ENCODE results near the gene KANSL1. TPM values are rescaled to one million over a fixed set of nuclear protein-coding genes. Genes with fewer than 3 reads are reported as not detected.

Gene KANSL1
- total and polyA plus RNA-seq, 2 of the 4 experiments (the other 2 are of a cell fraction): 19.1 to 49.6 TPM

GRCh38 chr17:46088595-46088994 is 104.6 kb downstream of the KANSL1 start:
- no peak overlapping the region for H2AFZ ChIP-seq (replicated peaks; ENCODE audit: low read length, poor library complexity)
- no peak overlapping the region for H2BK120ac ChIP-seq (ENCODE audit: low read depth, low read length)
- peaks cover 13% of the 10 kb centered on the region for H3K36me3 ChIP-seq (ENCODE audit: control insufficient read depth, insufficient read depth, low read length)
- no peak overlapping the region for H4K8ac ChIP-seq (ENCODE audit: low read depth in 2 of 2, low read length in 2 of 2)
- ChIA-PET POLR2A (ENCODE audit: unreplicated experiment) (no interaction called here), CTCF (no interaction called here)
- H4K20me1 ChIP-seq (ENCODE audit: insufficient read depth, low read length): peaks cover 53% of the 10 kb centered on the region
- no peak overlapping the region for H2AK5ac ChIP-seq (ENCODE audit: low read depth, low read length)
- H3K27ac ChIP-seq (ENCODE audit: insufficient read depth, low read length): no peak overlapping the region
- H2BK5ac ChIP-seq (ENCODE audit: low read depth, low read length, poor library complexity, severe bottlenecking): no peak overlapping the region
- no peak overlapping the region for H3K9ac ChIP-seq (ENCODE audit: low read depth, low read length)
- H3K9me1 ChIP-seq (ENCODE audit: insufficient read depth, low read length): peaks cover 9% of the 10 kb centered on the region
- H3K23ac ChIP-seq (ENCODE audit: low read depth, low read length): no peak overlapping the region
- no peak overlapping the region for H3K18ac ChIP-seq (ENCODE audit: low read depth, low read length)
- no peak overlapping the region for H4K5ac ChIP-seq (ENCODE audit: low read depth, low read length)
- no peak overlapping the region for H2AK9ac ChIP-seq (replicated peaks; ENCODE audit: low read depth, low read length, poor library complexity)
- H3K9me3 ChIP-seq (ENCODE audit: control insufficient read depth, insufficient read depth, low read length): no peaks in the 10 kb centered on the region
- no peak overlapping the region for H2BK20ac ChIP-seq (ENCODE audit: low read depth, low read length)
- DNase-seq: no peak
- TF ChIP-seq USF2 (IDR thresholded peaks at IDR 0.05; ENCODE audit: low read depth, low read length): no peak
- TF ChIP-seq MXI1 (IDR thresholded peaks at IDR 0.05; ENCODE audit: borderline replicate concordance, low read depth, low read length): no peak
- TF ChIP-seq RFX5 (IDR thresholded peaks at IDR 0.05; ENCODE audit: low read depth, low read length): no peak
- TF ChIP-seq FOS (IDR thresholded peaks at IDR 0.05; ENCODE audit: low read depth, low read length): no peak
- no peak for TF ChIP-seq POLR2A (IDR thresholded peaks at IDR 0.05; ENCODE audit: low read depth, low read length)
- TF ChIP-seq MAZ (IDR thresholded peaks at IDR 0.05; ENCODE audit: borderline replicate concordance, low read depth, low read length): no peak
- no peak for TF ChIP-seq RAD21 (IDR thresholded peaks at IDR 0.05; ENCODE audit: low read length)
- TF ChIP-seq NFE2L2 (IDR thresholded peaks at IDR 0.05; ENCODE audit: low read depth, low read length): no peak
- no peak for TF ChIP-seq RCOR1 (IDR thresholded peaks at IDR 0.05; ENCODE audit: insufficient replicate concordance, low read length)
- no peak for TF ChIP-seq CTCF (conservative IDR thresholded peaks at IDR 0.05; ENCODE audit: low read depth, low read length)
- no peak for TF ChIP-seq SMC3 (IDR thresholded peaks at IDR 0.05; ENCODE audit: low read depth, low read length)
- no peak for TF ChIP-seq CHD1 (IDR thresholded peaks at IDR 0.05; ENCODE audit: low read depth, low read length)
- no peak for TF ChIP-seq BHLHE40 (IDR thresholded peaks at IDR 0.05; ENCODE audit: low read depth, low read length)
- TF ChIP-seq ELK1 (IDR thresholded peaks at IDR 0.05; ENCODE audit: borderline replicate concordance, low read depth, low read length): no peak
- no peak for TF ChIP-seq CEBPB (IDR thresholded peaks at IDR 0.05; ENCODE audit: low read depth, low read length)
- BruUV-seq (replicated peaks): no TSS peak
- dilution Hi-C loops (cut with HindIII; ENCODE audit: low sequenced_read_pairs, unreplicated experiment) (no loop called here), intact Hi-C loops (cut with micrococcal nuclease) (no loop called here), in situ Hi-C loops (cut with MboI; ENCODE audit: low sequenced_read_pairs) (no loop called here)
- no peaks in the 10 kb centered on the region for H3K4me1 ChIP-seq (ENCODE audit: control insufficient read depth, insufficient read depth, low read length)
- no peak overlapping the region for H4K91ac ChIP-seq (ENCODE audit: insufficient read depth, low read depth, low read length)
- ATAC-seq (ENCODE audit: low read depth): no peak
- no peak overlapping the region for H3K14ac ChIP-seq (replicated peaks; ENCODE audit: low read depth, low read length)
- no peak overlapping the region for H2BK15ac ChIP-seq (ENCODE audit: low read depth, low read length)
- no peak overlapping the region for H3K4me3 ChIP-seq (ENCODE audit: insufficient read depth, low read depth, low read length)
- H3K56ac ChIP-seq (ENCODE audit: extremely low read depth, insufficient read depth, low read length): no peak overlapping the region
- H3K4ac ChIP-seq (ENCODE audit: low read depth, low read length): no peak overlapping the region
- H3K27me3 ChIP-seq (ENCODE audit: control insufficient read depth, insufficient read depth, low read length): no peaks in the 10 kb centered on the region
- H3K79me1 ChIP-seq (ENCODE audit: low read depth in 1 of 2, low read length in 2 of 2): peaks cover 40 to 80% of the 10 kb centered on the region in 2 experiments; a peak in 3 of 4 replicates
- no peak overlapping the region for H3K4me2 ChIP-seq (ENCODE audit: low read depth, low read length)
- no CpG with 5 or more reads among the region's 2 CpGs for WGBS, 2 experiments (ENCODE audit: extremely low coverage in 2 of 2, insufficient read length in 1 of 2)

All from IMR-90 (cell line).